Measurements from ENCODE around the gene SIGLEC8. TPM values are rescaled to one million over a fixed set of nuclear protein-coding genes. Genes with fewer than 3 reads are reported as not detected.

The SIGLEC8 gene
- total RNA-seq, 4 donors from 2014 or later, result 0.18 to 13.2 (median 0.52) TPM

DNA sequence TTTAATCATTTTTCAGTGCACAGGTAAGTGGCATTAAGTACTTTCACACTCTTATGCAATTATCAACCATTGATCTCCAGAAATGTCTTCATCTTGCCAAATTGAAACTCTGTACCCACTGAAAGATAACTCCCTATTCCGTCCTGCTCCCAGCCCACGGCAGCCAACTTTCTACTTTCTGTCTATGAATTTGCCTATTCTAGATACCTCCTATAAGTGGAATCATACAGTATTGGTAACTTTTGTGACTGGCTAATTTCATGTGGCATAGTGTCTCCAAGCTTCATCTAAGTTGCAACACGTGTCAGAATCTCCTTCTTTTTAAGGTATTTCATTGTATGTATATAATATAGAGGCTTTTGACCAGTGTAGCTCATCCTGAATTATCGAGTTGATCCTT, 14.4 kb upstream of the SIGLEC8 start:
- TF ChIP-seq, protein P1, sequence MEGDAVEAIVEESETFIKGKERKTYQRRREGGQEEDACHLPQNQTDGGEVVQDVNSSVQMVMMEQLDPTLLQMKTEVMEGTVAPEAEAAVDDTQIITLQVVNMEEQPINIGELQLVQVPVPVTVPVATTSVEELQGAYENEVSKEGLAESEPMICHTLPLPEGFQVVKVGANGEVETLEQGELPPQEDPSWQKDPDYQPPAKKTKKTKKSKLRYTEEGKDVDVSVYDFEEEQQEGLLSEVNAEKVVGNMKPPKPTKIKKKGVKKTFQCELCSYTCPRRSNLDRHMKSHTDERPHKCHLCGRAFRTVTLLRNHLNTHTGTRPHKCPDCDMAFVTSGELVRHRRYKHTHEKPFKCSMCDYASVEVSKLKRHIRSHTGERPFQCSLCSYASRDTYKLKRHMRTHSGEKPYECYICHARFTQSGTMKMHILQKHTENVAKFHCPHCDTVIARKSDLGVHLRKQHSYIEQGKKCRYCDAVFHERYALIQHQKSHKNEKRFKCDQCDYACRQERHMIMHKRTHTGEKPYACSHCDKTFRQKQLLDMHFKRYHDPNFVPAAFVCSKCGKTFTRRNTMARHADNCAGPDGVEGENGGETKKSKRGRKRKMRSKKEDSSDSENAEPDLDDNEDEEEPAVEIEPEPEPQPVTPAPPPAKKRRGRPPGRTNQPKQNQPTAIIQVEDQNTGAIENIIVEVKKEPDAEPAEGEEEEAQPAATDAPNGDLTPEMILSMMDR (IDR thresholded peaks at IDR 0.05), result no peak
- no peak for TF ChIP-seq POLR2A (IDR thresholded peaks at IDR 0.05)
- Histone ChIP-seq H3K27ac (peak overlapping the region in 2 of 4 donors; percentile 78 to 86), H3K9me3 (no peaks in the 10 kb centered on the region), H3K36me3 (no peaks in the 10 kb centered on the region), H3K4me1 (peaks cover 0 to 9% (median 0%) of the 10 kb centered on the region in 4 donors), H3K4me3 (no peak overlapping the region), H3K27me3 (no peaks in the 10 kb centered on the region)
- peak in 1 of 3 donors; percentile 18 for DNase-seq

DNA sequence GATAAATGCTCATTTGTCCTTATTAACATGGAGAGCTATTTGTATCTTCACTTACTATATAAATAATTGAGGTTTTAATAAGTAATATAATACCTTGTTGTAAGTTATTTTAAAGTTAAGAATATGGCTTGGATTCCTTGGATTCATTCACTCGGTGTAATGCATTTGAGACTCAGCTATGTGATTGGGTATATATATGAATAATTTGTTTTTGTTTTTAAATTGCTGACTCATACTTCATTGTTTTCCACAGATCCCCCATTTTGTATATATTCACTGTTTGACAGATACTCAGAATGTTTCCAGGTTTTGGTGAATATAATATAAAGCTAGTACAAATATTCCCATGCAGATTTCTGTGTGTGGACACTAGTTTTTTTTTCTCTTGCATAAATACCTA, 13.3 kb upstream of the SIGLEC8 start:
- no peaks in the 10 kb centered on the region for H3K27me3 ChIP-seq
- no peak for DNase-seq
- TF ChIP-seq, protein P1 (IDR thresholded peaks at IDR 0.05), result no peak
- no peak for TF ChIP-seq POLR2A (IDR thresholded peaks at IDR 0.05)
- no peaks in the 10 kb centered on the region for H3K36me3 ChIP-seq
- no peak overlapping the region for H3K27ac ChIP-seq
- H3K4me1 ChIP-seq, result peaks cover 0 to 9% (median 0%) of the 10 kb centered on the region in 4 donors
- H3K4me3 ChIP-seq, result no peak overlapping the region
- H3K9me3 ChIP-seq, result no peaks in the 10 kb centered on the region

DNA sequence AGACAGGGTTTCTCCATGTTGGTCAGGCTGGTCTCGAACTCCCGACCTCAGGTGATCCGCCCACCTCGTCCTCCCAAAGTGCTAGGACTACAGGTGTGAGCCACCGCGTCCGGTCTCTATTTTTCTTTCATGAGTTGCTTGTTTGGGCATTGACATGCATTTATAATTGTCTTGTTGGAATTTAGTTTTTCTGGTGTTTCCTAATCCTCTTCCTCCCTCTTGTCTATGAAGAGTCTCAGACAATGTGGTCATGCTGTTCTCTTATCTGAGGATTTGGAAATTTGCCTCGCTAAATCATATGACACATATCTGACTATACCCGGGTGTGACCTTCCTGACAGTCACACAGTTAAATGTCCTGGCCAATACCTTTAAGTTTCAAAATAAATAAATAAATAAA, 12.7 kb upstream of the SIGLEC8 start:
- Histone ChIP-seq H3K36me3 (no peaks in the 10 kb centered on the region), H3K4me3 (no peak overlapping the region)

DNA sequence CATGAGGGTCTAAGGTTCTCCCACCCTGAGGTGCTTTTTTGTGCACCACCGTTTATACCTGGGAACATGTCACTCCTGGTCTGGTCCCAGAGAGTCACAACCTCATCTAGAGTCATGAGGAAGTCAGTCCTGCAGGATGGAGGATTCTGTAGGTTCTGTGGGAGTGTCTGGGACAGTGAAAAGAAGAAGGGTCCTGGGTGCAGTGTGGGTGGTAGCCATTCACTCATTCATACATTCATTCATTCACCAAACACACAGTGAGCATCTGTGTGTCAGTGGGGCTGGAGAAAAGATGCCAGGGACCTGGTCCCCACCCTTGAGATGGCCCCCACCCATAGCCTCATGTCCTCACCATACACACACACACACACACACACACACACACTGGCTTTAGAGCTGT, 11.4 kb upstream of the SIGLEC8 start:
- Histone ChIP-seq H3K9me3 (no peaks in the 10 kb centered on the region), H3K27ac (no peak overlapping the region), H3K36me3 (no peaks in the 10 kb centered on the region), H3K4me3 (no peak overlapping the region), H3K27me3 (no peaks in the 10 kb centered on the region), H3K4me1 (peaks cover 0 to 5% (median 0%) of the 10 kb centered on the region in 4 donors)
- DNase-seq, result no peak
- no peak for TF ChIP-seq POLR2A (IDR thresholded peaks at IDR 0.05)
- TF ChIP-seq, protein P1 (IDR thresholded peaks at IDR 0.05), result no peak

More for the DNA sequence above, 12.7 kb upstream of the SIGLEC8 start:
- no peak overlapping the region for H3K27ac ChIP-seq
- peak in 1 of 3 donors; percentile 11 for DNase-seq
- no peaks in the 10 kb centered on the region for H3K27me3 ChIP-seq
- H3K9me3 ChIP-seq, result no peaks in the 10 kb centered on the region
- no peak for TF ChIP-seq POLR2A (IDR thresholded peaks at IDR 0.05)
- TF ChIP-seq, protein P1 (IDR thresholded peaks at IDR 0.05), result no peak
- H3K4me1 ChIP-seq, result peaks cover 0 to 9% (median 0%) of the 10 kb centered on the region in 4 donors

DNA sequence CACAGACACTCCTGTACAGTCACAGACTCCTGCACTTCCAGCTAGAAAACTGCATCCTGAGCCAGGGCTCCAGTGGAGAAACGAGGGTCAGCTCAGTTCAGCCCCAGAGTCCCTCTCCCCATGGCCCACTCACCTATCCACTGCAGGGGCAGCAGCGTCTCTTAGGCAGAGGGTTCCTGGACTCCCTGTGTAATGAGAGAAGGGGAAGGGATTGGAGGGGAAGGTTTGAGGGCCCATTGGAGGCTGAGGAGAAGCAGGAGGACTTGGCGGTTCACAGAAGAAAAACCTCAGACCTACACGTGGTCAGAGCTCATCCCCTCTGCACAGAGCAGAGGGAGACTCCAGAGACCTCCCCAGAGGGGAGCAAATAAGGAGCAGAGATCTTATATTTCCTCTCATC, 10.9 kb upstream of the SIGLEC8 start:
- Histone ChIP-seq H3K9me3 (no peaks in the 10 kb centered on the region), H3K4me3 (no peak overlapping the region), H3K4me1 (peaks cover 0 to under 1% (median 0%) of the 10 kb centered on the region in 4 donors), H3K27me3 (no peaks in the 10 kb centered on the region), H3K27ac (no peak overlapping the region), H3K36me3 (no peaks in the 10 kb centered on the region)
- TF ChIP-seq POLR2A (IDR thresholded peaks at IDR 0.05), result no peak
- TF ChIP-seq, protein P1 (IDR thresholded peaks at IDR 0.05), result no peak
- DNase-seq, result peak in 1 of 3 donors; percentile 8

DNA sequence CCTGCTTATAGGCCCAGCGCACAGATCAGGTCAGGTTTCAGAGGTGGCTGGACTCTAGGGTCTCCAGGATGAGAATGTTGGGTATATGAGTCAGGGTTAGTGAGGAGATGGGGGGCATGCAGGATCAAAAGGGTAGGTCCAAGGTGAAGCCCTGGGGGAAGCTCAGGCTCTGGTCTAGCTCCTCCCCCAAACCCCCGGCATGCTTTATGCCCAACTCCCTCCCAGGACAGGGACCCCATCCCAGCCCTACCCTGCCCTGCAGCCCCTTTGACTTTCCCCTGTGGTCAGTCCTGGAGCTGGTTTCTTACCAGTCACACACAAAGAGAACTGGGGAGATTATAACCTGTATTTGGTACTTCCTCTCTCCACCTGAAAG, 10.3 kb upstream of the SIGLEC8 start:
- Histone ChIP-seq H3K9me3 (no peaks in the 10 kb centered on the region), H3K4me3 (no peak overlapping the region), H3K36me3 (no peaks in the 10 kb centered on the region), H3K27ac (no peak overlapping the region), H3K27me3 (no peaks in the 10 kb centered on the region), H3K4me1 (no peaks in the 10 kb centered on the region)
- TF ChIP-seq POLR2A (IDR thresholded peaks at IDR 0.05), result no peak
- peak in 1 of 3 donors; percentile 19 for DNase-seq
